ENCODE measurements around the gene CCDC170.
"Not testable (repeated sequence)": the region's sequence is repeated elsewhere in the genome, so short reads cannot be mapped to it uniquely, and the experiment has no call there.

CCDC170 gene, protein sequence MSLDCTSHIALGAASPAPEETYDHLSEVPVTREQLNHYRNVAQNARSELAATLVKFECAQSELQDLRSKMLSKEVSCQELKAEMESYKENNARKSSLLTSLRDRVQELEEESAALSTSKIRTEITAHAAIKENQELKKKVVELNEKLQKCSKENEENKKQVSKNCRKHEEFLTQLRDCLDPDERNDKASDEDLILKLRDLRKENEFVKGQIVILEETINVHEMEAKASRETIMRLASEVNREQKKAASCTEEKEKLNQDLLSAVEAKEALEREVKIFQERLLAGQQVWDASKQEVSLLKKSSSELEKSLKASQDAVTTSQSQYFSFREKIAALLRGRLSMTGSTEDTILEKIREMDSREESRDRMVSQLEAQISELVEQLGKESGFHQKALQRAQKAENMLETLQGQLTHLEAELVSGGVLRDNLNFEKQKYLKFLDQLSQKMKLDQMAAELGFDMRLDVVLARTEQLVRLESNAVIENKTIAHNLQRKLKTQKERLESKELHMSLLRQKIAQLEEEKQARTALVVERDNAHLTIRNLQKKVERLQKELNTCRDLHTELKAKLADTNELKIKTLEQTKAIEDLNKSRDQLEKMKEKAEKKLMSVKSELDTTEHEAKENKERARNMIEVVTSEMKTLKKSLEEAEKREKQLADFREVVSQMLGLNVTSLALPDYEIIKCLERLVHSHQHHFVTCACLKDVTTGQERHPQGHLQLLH

GRCh38 chr6:151493804-151494234 lies at the start of gene CCDC170:
CCDC170 (plus strand) TSS chr6:151494017; CDS start chr6:151494129, 112 bp downstream.
- DNase-seq (ENCODE audit: low read depth) = no peak
- peak within 1 kb of the TSS; percentile 57 for H3K4me3 ChIP-seq (ENCODE audit: control insufficient read depth, low read depth, low read length)
- no peak for TF ChIP-seq CTCF (conservative IDR thresholded peaks at IDR 0.05; ENCODE audit: control insufficient read depth, insufficient read depth, low read depth, low read length)

DNA sequence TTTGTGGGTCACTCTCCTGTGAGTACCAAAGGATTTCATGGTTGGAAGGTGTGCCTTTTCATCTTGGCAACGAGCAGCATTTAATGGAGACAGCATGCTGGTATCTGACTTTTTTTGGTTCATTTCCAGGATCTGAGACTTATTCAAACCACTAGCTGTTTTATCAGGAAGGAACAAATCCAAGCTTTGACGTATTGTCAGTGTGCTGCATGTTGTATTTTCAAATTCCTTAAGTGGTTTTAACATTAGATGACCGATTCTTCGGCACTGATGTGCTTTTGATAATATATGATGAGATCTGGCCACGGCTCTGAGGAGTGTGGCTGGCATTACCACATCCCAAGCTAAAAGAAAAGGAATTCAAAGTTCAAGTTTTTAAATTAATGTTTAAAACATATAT lies 48.3 kb upstream of the CCDC170 start:
- no peak overlapping the region for H3K4me3 ChIP-seq (ENCODE audit: control insufficient read depth, low read depth, low read length)
- TF ChIP-seq CTCF (conservative IDR thresholded peaks at IDR 0.05; ENCODE audit: control insufficient read depth, insufficient read depth, low read depth, low read length) = no peak
- DNase-seq (ENCODE audit: low read depth) = peak; percentile 84

DNA sequence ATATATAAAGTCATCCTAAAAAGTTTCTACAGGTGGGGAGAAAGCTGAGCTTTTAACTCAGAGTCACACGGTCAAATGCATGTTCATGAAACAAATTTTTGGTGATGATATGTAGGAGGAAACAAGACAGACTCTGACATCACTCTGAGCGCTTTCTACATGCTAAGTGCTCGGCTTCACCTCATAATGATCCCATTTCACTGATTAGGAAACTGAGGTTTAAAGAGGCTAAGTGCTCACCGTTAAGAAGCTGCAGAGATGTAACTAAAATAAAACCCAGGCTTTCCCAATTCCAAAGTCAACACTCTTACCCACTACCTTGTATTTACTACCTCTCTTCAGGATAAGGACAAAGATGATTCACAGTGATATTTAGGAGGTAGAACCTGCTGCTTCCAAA lies 46.6 kb upstream of the CCDC170 start:
- no peak for TF ChIP-seq CTCF (conservative IDR thresholded peaks at IDR 0.05; ENCODE audit: control insufficient read depth, insufficient read depth, low read depth, low read length)
- DNase-seq (ENCODE audit: low read depth) = no peak
- H3K4me3 ChIP-seq (ENCODE audit: control insufficient read depth, low read depth, low read length) = no peak overlapping the region

GRCh38 chr6:151448623-151449022 lies 45.2 kb upstream of the CCDC170 start:
- no peak for DNase-seq (ENCODE audit: low read depth)
- TF ChIP-seq CTCF (conservative IDR thresholded peaks at IDR 0.05; ENCODE audit: control insufficient read depth, insufficient read depth, low read depth, low read length) = peak; percentile 5
- no peak overlapping the region for H3K4me3 ChIP-seq (ENCODE audit: control insufficient read depth, low read depth, low read length)

DNA sequence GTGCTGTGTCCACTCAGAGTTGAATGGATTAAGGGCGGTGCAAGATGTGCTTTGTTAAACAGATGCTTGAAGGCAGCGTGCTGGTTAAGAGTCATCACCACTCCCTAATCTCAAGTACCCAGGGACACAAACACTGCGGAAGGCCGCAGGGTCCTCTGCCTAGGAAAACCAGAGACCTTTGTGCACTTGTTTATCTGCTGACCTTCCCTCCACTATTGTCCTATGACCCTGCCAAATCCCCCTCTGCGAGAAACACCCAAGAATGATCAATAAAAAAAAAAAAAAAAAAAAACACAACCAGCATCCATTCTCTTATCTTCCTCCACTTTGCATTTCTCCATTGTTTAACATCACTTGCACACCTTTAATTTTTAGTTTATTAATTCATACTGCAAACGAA lies 42.9 kb upstream of the CCDC170 start:
- peak overlapping the region; percentile 98 for H3K4me3 ChIP-seq (ENCODE audit: control insufficient read depth, low read depth, low read length)

DNA sequence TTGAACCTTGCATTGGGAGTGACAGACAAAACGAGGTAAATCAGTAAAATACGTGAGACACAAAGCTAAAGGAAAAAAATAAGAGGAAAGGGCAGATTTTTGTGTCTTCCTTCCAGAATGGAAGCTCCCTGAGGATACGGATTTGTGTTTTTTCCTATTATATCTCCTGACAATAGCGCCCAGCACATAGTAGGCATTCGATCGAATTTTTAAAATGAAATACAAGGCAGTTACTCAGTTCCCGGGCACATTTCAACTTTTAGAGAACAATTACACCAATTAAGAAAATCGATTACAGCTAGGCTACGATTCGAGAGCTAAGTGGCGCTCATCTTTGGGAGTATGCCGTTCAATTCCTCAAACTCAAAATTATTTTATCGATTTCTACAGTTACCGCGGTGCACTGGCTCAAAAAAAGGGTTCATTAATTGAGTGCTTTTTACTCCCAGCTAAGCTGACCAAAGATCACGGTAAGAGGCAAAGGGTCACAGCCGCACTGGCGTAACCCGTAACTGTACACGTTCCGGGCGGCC lies 42.3 kb upstream of the CCDC170 start:
- no peak for TF ChIP-seq CTCF (conservative IDR thresholded peaks at IDR 0.05; ENCODE audit: control insufficient read depth, insufficient read depth, low read depth, low read length)
- DNase-seq (ENCODE audit: low read depth) = no peak
- peak overlapping the region; percentile 98 for H3K4me3 ChIP-seq (ENCODE audit: control insufficient read depth, low read depth, low read length)

More for the DNA sequence above, 42.9 kb upstream of the CCDC170 start:
- DNase-seq (ENCODE audit: low read depth) = not testable (repeated sequence)

Data from fibroblast of mammary gland (primary cell).